Measurements from ENCODE around the gene TMEM235. TPM values are rescaled to one million over a fixed set of nuclear protein-coding genes. Genes with fewer than 3 reads are reported as not detected.

Gene TMEM235
- polyA plus RNA-seq, 2 donors, result not detected

GRCh38 chr17:78259192-78259554 lies 27.7 kb downstream of the TMEM235 start:
- Histone ChIP-seq H3K4me3 (ENCODE audit: low read depth in 1 of 2, low read length in 2 of 2) (no peak overlapping the region), H3K4me1 (ENCODE audit: control insufficient read depth in 2 of 2, insufficient read depth in 2 of 2, low read length in 1 of 2) (peaks cover 3 to 4% of the 10 kb centered on the region in 2 donors), H3K27ac (ENCODE audit: low read depth in 2 of 2, low read length in 1 of 2) (no peak overlapping the region)

GRCh38 chr17:78263063-78263735 lies 31.8 kb downstream of the TMEM235 start:
- Histone ChIP-seq H3K27me3 (ENCODE audit: control insufficient read depth in 1 of 2, insufficient read depth in 2 of 2, low read length in 2 of 2) (no peaks in the 10 kb centered on the region), H3K27ac (ENCODE audit: low read depth in 2 of 2, low read length in 1 of 2) (no peak overlapping the region), H3K36me3 (ENCODE audit: control insufficient read depth in 2 of 2, insufficient read depth in 2 of 2, low read length in 1 of 2) (no peaks in the 10 kb centered on the region), H3K9me3 (ENCODE audit: control insufficient read depth in 2 of 2, insufficient read depth in 1 of 2, low read depth in 1 of 2, low read length in 1 of 2) (no peaks in the 10 kb centered on the region), H3K4me3 (ENCODE audit: low read depth in 1 of 2, low read length in 2 of 2) (no peak overlapping the region), H3K4me1 (ENCODE audit: control insufficient read depth in 2 of 2, insufficient read depth in 2 of 2, low read length in 1 of 2) (peaks cover 3 to 4% of the 10 kb centered on the region in 2 donors)
- WGBS, 2 donors, result 62 to 70% methylated on average over 23 of the region's 23 CpGs

More at GRCh38 chr17:78259192-78259554, 27.7 kb downstream of the TMEM235 start:
- no peaks in the 10 kb centered on the region for H3K27me3 ChIP-seq (ENCODE audit: control insufficient read depth in 1 of 2, insufficient read depth in 2 of 2, low read length in 2 of 2)
- H3K9me3 ChIP-seq (ENCODE audit: control insufficient read depth in 2 of 2, insufficient read depth in 1 of 2, low read depth in 1 of 2, low read length in 1 of 2), result no peaks in the 10 kb centered on the region
- WGBS, 2 donors, result 79% methylated on average over 10 of the region's 10 CpGs
- no peaks in the 10 kb centered on the region for H3K36me3 ChIP-seq (ENCODE audit: control insufficient read depth in 2 of 2, insufficient read depth in 2 of 2, low read length in 1 of 2)

GRCh38 chr17:78263736-78264340 lies 32.4 kb downstream of the TMEM235 start:
- no peaks in the 10 kb centered on the region for H3K36me3 ChIP-seq (ENCODE audit: control insufficient read depth in 2 of 2, insufficient read depth in 2 of 2, low read length in 1 of 2)
- peaks cover 3 to 4% of the 10 kb centered on the region in 2 donors for H3K4me1 ChIP-seq (ENCODE audit: control insufficient read depth in 2 of 2, insufficient read depth in 2 of 2, low read length in 1 of 2)
- no peak overlapping the region for H3K4me3 ChIP-seq (ENCODE audit: low read depth in 1 of 2, low read length in 2 of 2)
- H3K27me3 ChIP-seq (ENCODE audit: control insufficient read depth in 1 of 2, insufficient read depth in 2 of 2, low read length in 2 of 2), result no peaks in the 10 kb centered on the region
- H3K9me3 ChIP-seq (ENCODE audit: control insufficient read depth in 2 of 2, insufficient read depth in 1 of 2, low read depth in 1 of 2, low read length in 1 of 2), result no peaks in the 10 kb centered on the region
- 91 to 96% methylated on average over 9 of the region's 9 CpGs for WGBS, 2 donors
- H3K27ac ChIP-seq (ENCODE audit: low read depth in 2 of 2, low read length in 1 of 2), result no peak overlapping the region

- Histone ChIP-seq H3K4me3 (ENCODE audit: low read depth in 1 of 2, low read length in 2 of 2) (no peak overlapping the region), H3K9me3 (ENCODE audit: control insufficient read depth in 2 of 2, insufficient read depth in 1 of 2, low read depth in 1 of 2, low read length in 1 of 2) (no peaks in the 10 kb centered on the region), H3K36me3 (ENCODE audit: control insufficient read depth in 2 of 2, insufficient read depth in 2 of 2, low read length in 1 of 2) (no peaks in the 10 kb centered on the region), H3K27me3 (ENCODE audit: control insufficient read depth in 1 of 2, insufficient read depth in 2 of 2, low read length in 2 of 2) (no peaks in the 10 kb centered on the region), H3K27ac (ENCODE audit: low read depth in 2 of 2, low read length in 1 of 2) (no peak overlapping the region), H3K4me1 (ENCODE audit: control insufficient read depth in 2 of 2, insufficient read depth in 2 of 2, low read length in 1 of 2) (peaks cover 0 to 4% of the 10 kb centered on the region in 2 donors)
- 75 to 80% methylated on average over 5 of the region's 5 CpGs for WGBS, 2 donors
These were observed 33.2 kb downstream of the TMEM235 start for GRCh38 chr17:78264590-78264989.

GRCh38 chr17:78265121-78265520 lies 33.7 kb downstream of the TMEM235 start:
- no peak overlapping the region for H3K4me3 ChIP-seq (ENCODE audit: low read depth in 1 of 2, low read length in 2 of 2)
- H3K4me1 ChIP-seq (ENCODE audit: control insufficient read depth in 2 of 2, insufficient read depth in 2 of 2, low read length in 1 of 2), result peaks cover 0 to 4% of the 10 kb centered on the region in 2 donors
- H3K9me3 ChIP-seq (ENCODE audit: control insufficient read depth in 2 of 2, insufficient read depth in 1 of 2, low read depth in 1 of 2, low read length in 1 of 2), result no peaks in the 10 kb centered on the region
- 91 to 95% methylated on average over 10 of the region's 10 CpGs for WGBS, 2 donors
- H3K27ac ChIP-seq (ENCODE audit: low read depth in 2 of 2, low read length in 1 of 2), result no peak overlapping the region
- H3K36me3 ChIP-seq (ENCODE audit: control insufficient read depth in 2 of 2, insufficient read depth in 2 of 2, low read length in 1 of 2), result no peaks in the 10 kb centered on the region
- H3K27me3 ChIP-seq (ENCODE audit: control insufficient read depth in 1 of 2, insufficient read depth in 2 of 2, low read length in 2 of 2), result no peaks in the 10 kb centered on the region

- Histone ChIP-seq H3K27me3 (ENCODE audit: control insufficient read depth in 1 of 2, insufficient read depth in 2 of 2, low read length in 2 of 2) (no peaks in the 10 kb centered on the region), H3K9me3 (ENCODE audit: control insufficient read depth in 2 of 2, insufficient read depth in 1 of 2, low read depth in 1 of 2, low read length in 1 of 2) (no peaks in the 10 kb centered on the region), H3K36me3 (ENCODE audit: control insufficient read depth in 2 of 2, insufficient read depth in 2 of 2, low read length in 1 of 2) (no peaks in the 10 kb centered on the region), H3K4me3 (ENCODE audit: low read depth in 1 of 2, low read length in 2 of 2) (no peak overlapping the region), H3K4me1 (ENCODE audit: control insufficient read depth in 2 of 2, insufficient read depth in 2 of 2, low read length in 1 of 2) (peaks cover 0 to 4% of the 10 kb centered on the region in 2 donors), H3K27ac (ENCODE audit: low read depth in 2 of 2, low read length in 1 of 2) (no peak overlapping the region)
- 76 to 84% methylated on average over 6 of the region's 6 CpGs for WGBS, 2 donors
These were observed 34.8 kb downstream of the TMEM235 start for GRCh38 chr17:78266231-78266631.

- Histone ChIP-seq H3K27me3 (ENCODE audit: control insufficient read depth in 1 of 2, insufficient read depth in 2 of 2, low read length in 2 of 2) (no peaks in the 10 kb centered on the region), H3K4me1 (ENCODE audit: control insufficient read depth in 2 of 2, insufficient read depth in 2 of 2, low read length in 1 of 2) (peaks cover 0 to 4% of the 10 kb centered on the region in 2 donors), H3K36me3 (ENCODE audit: control insufficient read depth in 2 of 2, insufficient read depth in 2 of 2, low read length in 1 of 2) (no peaks in the 10 kb centered on the region), H3K9me3 (ENCODE audit: control insufficient read depth in 2 of 2, insufficient read depth in 1 of 2, low read depth in 1 of 2, low read length in 1 of 2) (no peaks in the 10 kb centered on the region), H3K27ac (ENCODE audit: low read depth in 2 of 2, low read length in 1 of 2) (no peak overlapping the region), H3K4me3 (ENCODE audit: low read depth in 1 of 2, low read length in 2 of 2) (no peak overlapping the region)
- 72 to 79% methylated on average over 9 of the region's 9 CpGs for WGBS, 2 donors
These were observed 35.3 kb downstream of the TMEM235 start for GRCh38 chr17:78266771-78267170.

- Histone ChIP-seq H3K4me1 (ENCODE audit: control insufficient read depth in 2 of 2, insufficient read depth in 2 of 2, low read length in 1 of 2) (peaks cover 0 to 5% of the 10 kb centered on the region in 2 donors), H3K9me3 (ENCODE audit: control insufficient read depth in 2 of 2, insufficient read depth in 1 of 2, low read depth in 1 of 2, low read length in 1 of 2) (no peaks in the 10 kb centered on the region), H3K4me3 (ENCODE audit: low read depth in 1 of 2, low read length in 2 of 2) (no peak overlapping the region), H3K27ac (ENCODE audit: low read depth in 2 of 2, low read length in 1 of 2) (no peak overlapping the region), H3K36me3 (ENCODE audit: control insufficient read depth in 2 of 2, insufficient read depth in 2 of 2, low read length in 1 of 2) (no peaks in the 10 kb centered on the region), H3K27me3 (ENCODE audit: control insufficient read depth in 1 of 2, insufficient read depth in 2 of 2, low read length in 2 of 2) (no peaks in the 10 kb centered on the region)
- WGBS, 2 donors, result 82 to 83% methylated on average over 26 of the region's 26 CpGs
These were observed 36.0 kb downstream of the TMEM235 start for GRCh38 chr17:78267253-78268073.

GRCh38 chr17:78268191-78268874 lies 36.9 kb downstream of the TMEM235 start:
- WGBS, 2 donors, result 70% methylated on average over 24 of the region's 24 CpGs
- Histone ChIP-seq H3K4me3 (ENCODE audit: low read depth in 1 of 2, low read length in 2 of 2) (no peak overlapping the region), H3K27ac (ENCODE audit: low read depth in 2 of 2, low read length in 1 of 2) (no peak overlapping the region), H3K9me3 (ENCODE audit: control insufficient read depth in 2 of 2, insufficient read depth in 1 of 2, low read depth in 1 of 2, low read length in 1 of 2) (no peaks in the 10 kb centered on the region), H3K27me3 (ENCODE audit: control insufficient read depth in 1 of 2, insufficient read depth in 2 of 2, low read length in 2 of 2) (no peaks in the 10 kb centered on the region), H3K4me1 (ENCODE audit: control insufficient read depth in 2 of 2, insufficient read depth in 2 of 2, low read length in 1 of 2) (peaks cover 0 to 4% of the 10 kb centered on the region in 2 donors), H3K36me3 (ENCODE audit: control insufficient read depth in 2 of 2, insufficient read depth in 2 of 2, low read length in 1 of 2) (no peaks in the 10 kb centered on the region)

Measured in esophagus (tissue), 2 donors.